Measurements from ENCODE around the gene TMEM247. TPM values are rescaled to one million over a fixed set of nuclear protein-coding genes. Genes with fewer than 3 reads are reported as not detected.

TMEM247 gene
- total and polyA plus RNA-seq, 12 donors = not detected

- no peak overlapping the region for H3K27ac ChIP-seq
- H3K4me1 ChIP-seq (replicated peaks in 1 of 2) = no peaks in the 10 kb centered on the region
- DNase-seq = no peak
- intact Hi-C loops (cut with DNase I) = no loop called here
- H3K27me3 ChIP-seq = no peaks in the 10 kb centered on the region
- TF ChIP-seq POLR2A (IDR thresholded peaks at IDR 0.05) (no peak), CTCF (IDR thresholded peaks at IDR 0.05) (no peak)
- 81 to 88% (median 87%) methylated on average over 2 of the region's 2 CpGs for WGBS, 4 donors
- H3K9me3 ChIP-seq (replicated peaks in 1 of 3) = no peaks in the 10 kb centered on the region
- no peak overlapping the region for H3K4me3 ChIP-seq
- H3K36me3 ChIP-seq (replicated peaks in 1 of 2) = no peaks in the 10 kb centered on the region
Observed at GRCh38 chr2:46447649-46448048, 31.7 kb upstream of the TMEM247 start.

GRCh38 chr2:46448111-46448510 is 31.3 kb upstream of the TMEM247 start:
- TF ChIP-seq CTCF (IDR thresholded peaks at IDR 0.05) (no peak), POLR2A (IDR thresholded peaks at IDR 0.05) (no peak)
- H3K36me3 ChIP-seq (replicated peaks in 1 of 2) = no peaks in the 10 kb centered on the region
- H3K27me3 ChIP-seq = no peaks in the 10 kb centered on the region
- no peak overlapping the region for H3K27ac ChIP-seq
- H3K4me1 ChIP-seq (replicated peaks in 1 of 2) = no peaks in the 10 kb centered on the region
- no peaks in the 10 kb centered on the region for H3K9me3 ChIP-seq (replicated peaks in 1 of 3)
- intact Hi-C loops (cut with DNase I) = no loop called here
- 81 to 92% (median 88%) methylated on average over 6 of the region's 6 CpGs for WGBS, 4 donors
- no peak overlapping the region for H3K4me3 ChIP-seq
- no peak for DNase-seq

GRCh38 chr2:46448641-46449040 is 30.7 kb upstream of the TMEM247 start:
- no peak for DNase-seq
- no peaks in the 10 kb centered on the region for H3K4me1 ChIP-seq (replicated peaks in 1 of 2)
- no peak overlapping the region for H3K27ac ChIP-seq
- intact Hi-C loops (cut with DNase I) = no loop called here
- H3K4me3 ChIP-seq = no peak overlapping the region
- no peaks in the 10 kb centered on the region for H3K27me3 ChIP-seq
- H3K36me3 ChIP-seq (replicated peaks in 1 of 2) = no peaks in the 10 kb centered on the region
- H3K9me3 ChIP-seq (replicated peaks in 1 of 3) = no peaks in the 10 kb centered on the region
- TF ChIP-seq POLR2A (IDR thresholded peaks at IDR 0.05) = no peak
- no peak for TF ChIP-seq CTCF (IDR thresholded peaks at IDR 0.05)

- H3K27me3 ChIP-seq = no peaks in the 10 kb centered on the region
Observed at GRCh38 chr2:46449700-46450099, 29.7 kb upstream of the TMEM247 start.

More at GRCh38 chr2:46449700-46450099, 29.7 kb upstream of the TMEM247 start:
- Histone ChIP-seq H3K9me3 (replicated peaks in 1 of 3) (no peaks in the 10 kb centered on the region), H3K4me3 (no peak overlapping the region), H3K4me1 (replicated peaks in 1 of 2) (no peaks in the 10 kb centered on the region), H3K27ac (no peak overlapping the region), H3K36me3 (replicated peaks in 1 of 2) (no peaks in the 10 kb centered on the region)
- no peak for TF ChIP-seq POLR2A (IDR thresholded peaks at IDR 0.05)
- no peak for TF ChIP-seq CTCF (IDR thresholded peaks at IDR 0.05)
- intact Hi-C loops (cut with DNase I) = loop anchor here (10.0 kb wide), 2 partner anchors 75 to 85 kb away; no protein-coding TSS in a partner anchor
- DNase-seq = no peak

All from adrenal gland (tissue), 12 donors.